ENCODE measurements around the gene HNRNPAB. TPM values are rescaled to one million over a fixed set of nuclear protein-coding genes. Genes with fewer than 3 reads are reported as not detected.
A peak's percentile ranks its signal among the peaks of the same experiment; 100 is the strongest.

The HNRNPAB gene
- total RNA-seq, 6 experiments from 2014 or later, result 153 to 218 (median 197) TPM

- Mint-ChIP-seq H3K9me3 (no peaks in the 10 kb centered on the region; the same call in 1 of the 2 replicates), H3K4me1 (ENCODE audit: low read depth) (peaks cover 4% of the 10 kb centered on the region), H3K4me3 (no peak overlapping the region), H3K27me3 (ENCODE audit: insufficient read depth) (no peaks in the 10 kb centered on the region; the same call in 1 of the 2 replicates), H3K27ac (no peak overlapping the region), H3K36me3 (ENCODE audit: low read depth) (peaks cover 39% of the 10 kb centered on the region)
- no peak for TF ChIP-seq CTCF (IDR thresholded peaks at IDR 0.05)
- DNase-seq, result no peak
Measured at GRCh38 chr5:178222292-178222691, 18.0 kb downstream of the HNRNPAB start.

- TF ChIP-seq CTCF (IDR thresholded peaks at IDR 0.05), result peak; percentile 36; the same call in 1 of the 2 replicates
- no peak for DNase-seq
- Mint-ChIP-seq H3K4me3 (no peak overlapping the region), H3K4me1 (ENCODE audit: low read depth) (peaks cover 14% of the 10 kb centered on the region), H3K9me3 (no peaks in the 10 kb centered on the region; the same call in 1 of the 2 replicates), H3K27me3 (ENCODE audit: insufficient read depth) (peaks cover 1% of the 10 kb centered on the region; the same call in 1 of the 2 replicates), H3K36me3 (ENCODE audit: low read depth) (peaks cover 49% of the 10 kb centered on the region), H3K27ac (no peak overlapping the region)
Measured at GRCh38 chr5:178223196-178223773, 19.0 kb downstream of the HNRNPAB start.

- no peak for DNase-seq
- H3K27ac Mint-ChIP-seq, result no peak overlapping the region
- peaks cover 48% of the 10 kb centered on the region for H3K36me3 Mint-ChIP-seq (ENCODE audit: low read depth)
- H3K27me3 Mint-ChIP-seq (ENCODE audit: insufficient read depth), result peaks cover 1% of the 10 kb centered on the region; the same call in 1 of the 2 replicates
- H3K4me1 Mint-ChIP-seq (ENCODE audit: low read depth), result peaks cover 20% of the 10 kb centered on the region
- no peaks in the 10 kb centered on the region; the same call in 1 of the 2 replicates for H3K9me3 Mint-ChIP-seq
- no peak for TF ChIP-seq CTCF (IDR thresholded peaks at IDR 0.05)
- no peak overlapping the region for H3K4me3 Mint-ChIP-seq
Measured at GRCh38 chr5:178223828-178224335, 19.5 kb downstream of the HNRNPAB start.

GRCh38 chr5:178224403-178224802 is 20.1 kb downstream of the HNRNPAB start:
- Mint-ChIP-seq H3K4me1 (ENCODE audit: low read depth) (peaks cover 23% of the 10 kb centered on the region), H3K36me3 (ENCODE audit: low read depth) (peaks cover 47% of the 10 kb centered on the region), H3K4me3 (no peak overlapping the region), H3K9me3 (no peaks in the 10 kb centered on the region; the same call in 1 of the 2 replicates), H3K27ac (no peak overlapping the region), H3K27me3 (ENCODE audit: insufficient read depth) (peaks cover 3% of the 10 kb centered on the region)
- no peak for DNase-seq
- TF ChIP-seq CTCF (IDR thresholded peaks at IDR 0.05), result no peak

GRCh38 chr5:178225174-178225573 is 20.8 kb downstream of the HNRNPAB start:
- Mint-ChIP-seq H3K4me1 (ENCODE audit: low read depth) (peaks cover 25% of the 10 kb centered on the region), H3K36me3 (ENCODE audit: low read depth) (peaks cover 50% of the 10 kb centered on the region), H3K27ac (no peak overlapping the region), H3K27me3 (ENCODE audit: insufficient read depth) (peaks cover 3% of the 10 kb centered on the region), H3K9me3 (no peaks in the 10 kb centered on the region; the same call in 1 of the 2 replicates), H3K4me3 (no peak overlapping the region)
- no peak for DNase-seq
- TF ChIP-seq CTCF (IDR thresholded peaks at IDR 0.05), result no peak

Data from HFFc6 (cell line).